Mesendoderm (in vitro differentiated cells): ENCODE results near the gene MYH2.
A peak's percentile ranks its signal among the peaks of the same experiment; 100 is the strongest.

Source experiments
- DNase-seq: peaks from one replicate; pipeline ENCODE4 v3.0.0; 2013
- H2AK5ac ChIP-seq: 2 replicates; pipeline ENCODE4 v1.6.1; 2013; ENCODE audit warnings: low read length, inconsistent platforms
- H2BK120ac ChIP-seq: 2 replicates; pipeline ENCODE4 v1.6.1; 2013; ENCODE audit warnings: low read depth, mild to moderate bottlenecking, low read length, moderate library complexity, mixed read lengths
- H2BK15ac ChIP-seq: replicated peaks from 2 replicates; pipeline ENCODE4 v1.6.1; 2013; ENCODE audit warnings: low read depth, mild to moderate bottlenecking, moderate library complexity
- H2BK5ac ChIP-seq: 2 replicates; pipeline ENCODE4 v1.6.1; 2013; ENCODE audit warnings: low read length, inconsistent platforms
- H3K18ac ChIP-seq: 2 replicates; pipeline ENCODE4 v1.6.1; 2013; ENCODE audit warnings: mild to moderate bottlenecking, low read length, mixed read lengths
- H3K23ac ChIP-seq: one replicate; pipeline ENCODE4 v1.6.1; 2013; ENCODE audit warnings: low read length
- H3K27ac ChIP-seq: 2 replicates; pipeline ENCODE4 v1.5.1; 2013; ENCODE audit warnings: low read depth, mild to moderate bottlenecking, inconsistent platforms, low read length, moderate library complexity
- H3K27me3 ChIP-seq: 2 replicates; pipeline ENCODE4 v1.6.1; 2013; ENCODE audit warnings: low read length, control low read depth, mild to moderate bottlenecking, inconsistent platforms; ENCODE audit not compliant: insufficient read depth, poor library complexity
- H3K36me3 ChIP-seq: 2 replicates; pipeline ENCODE4 v1.6.1; 2013; ENCODE audit warnings: low read length, inconsistent platforms; ENCODE audit not compliant: control insufficient read depth, insufficient read depth
- H3K4ac ChIP-seq: one replicate; pipeline ENCODE4 v1.6.1; 2013; ENCODE audit warnings: low read depth, mild to moderate bottlenecking, low read length, moderate library complexity
- H3K4me1 ChIP-seq: 2 replicates; pipeline ENCODE4 v1.6.1; 2013; ENCODE audit warnings: low read depth, low read length, inconsistent platforms; ENCODE audit not compliant: control insufficient read depth
- H3K4me2 ChIP-seq: 2 replicates; pipeline ENCODE4 v1.6.1; 2013; ENCODE audit warnings: low read length
- H3K4me3 ChIP-seq: 2 replicates; pipeline ENCODE4 v1.5.1; 2013; ENCODE audit warnings: mild to moderate bottlenecking, low read length
- H3K56ac ChIP-seq: one replicate; pipeline ENCODE4 v1.6.1; 2013; ENCODE audit warnings: low read length
- H3K79me1 ChIP-seq: 2 replicates; pipeline ENCODE4 v1.6.1; 2013; ENCODE audit warnings: low read length, inconsistent platforms
- H3K79me2 ChIP-seq: 2 replicates; pipeline ENCODE4 v1.6.1; 2013; ENCODE audit warnings: mild to moderate bottlenecking, low read length; ENCODE audit not compliant: control insufficient read depth, insufficient read depth
- H3K9ac ChIP-seq: 2 replicates; pipeline ENCODE4 v1.6.1; 2013; ENCODE audit warnings: low read length, inconsistent platforms
- H4K5ac ChIP-seq: one replicate; pipeline ENCODE4 v1.6.1; 2013; ENCODE audit warnings: low read length
- H4K8ac ChIP-seq: one replicate; pipeline ENCODE4 v1.6.1; 2013; ENCODE audit warnings: low read depth, mild to moderate bottlenecking, control low read depth, low read length, moderate library complexity
- WGBS: extraction: QIAGEN DNeasy Blood & Tissue Kit; methylation state at CpG from one replicate; pipeline ENCODE4 v1.1.7; 2013; ENCODE audit warnings: low lambda C conversion rate, missing lambda C conversion rate; ENCODE audit not compliant: insufficient coverage; ENCODE audit errors: extremely low coverage; 5-methylcytosine and 5-hydroxymethylcytosine counted together

The MYH2 gene

GRCh38 chr17:10477701-10478100 lies 71.8 kb downstream of the MYH2 start:
- Histone ChIP-seq H3K4me3 (no peak overlapping the region), H2BK15ac (no peak overlapping the region), H3K56ac (no peak overlapping the region), H2AK5ac (no peak overlapping the region), H2BK120ac (no peak overlapping the region), H4K8ac (no peak overlapping the region), H3K18ac (no peak overlapping the region), H3K4me1 (peaks cover 2% of the 10 kb centered on the region), H4K5ac (no peak overlapping the region), H3K27me3 (no peaks in the 10 kb centered on the region), H3K27ac (no peak overlapping the region), H3K36me3 (no peaks in the 10 kb centered on the region), H3K4ac (no peak overlapping the region), H3K4me2 (no peak overlapping the region), H3K9ac (no peak overlapping the region), H2BK5ac (peak overlapping the region; percentile 45), H3K23ac (no peak overlapping the region), H3K79me1 (no peaks in the 10 kb centered on the region), H3K79me2 (no peaks in the 10 kb centered on the region)
- DNase-seq = peak; percentile 79
- no CpG with 5 or more reads among the region's 1 CpG for WGBS

- no peak overlapping the region for H2BK15ac ChIP-seq
- no peak overlapping the region for H3K4me2 ChIP-seq
- H3K4me3 ChIP-seq = no peak overlapping the region
- DNase-seq = no peak
- H4K8ac ChIP-seq = no peak overlapping the region
- H3K79me2 ChIP-seq = no peaks in the 10 kb centered on the region
- H3K79me1 ChIP-seq = no peaks in the 10 kb centered on the region
- H2BK5ac ChIP-seq = no peak overlapping the region
- H3K4me1 ChIP-seq = peaks cover 2% of the 10 kb centered on the region
- H2BK120ac ChIP-seq = no peak overlapping the region
- no peak overlapping the region for H3K23ac ChIP-seq
- H3K9ac ChIP-seq = no peak overlapping the region
- H3K18ac ChIP-seq = no peak overlapping the region
- no peaks in the 10 kb centered on the region for H3K27me3 ChIP-seq
- H4K5ac ChIP-seq = no peak overlapping the region
- WGBS = 100% methylated on average over 1 of the region's 4 CpGs
- H3K4ac ChIP-seq = no peak overlapping the region
- no peak overlapping the region for H2AK5ac ChIP-seq
- no peaks in the 10 kb centered on the region for H3K36me3 ChIP-seq
- H3K56ac ChIP-seq = no peak overlapping the region
- no peak overlapping the region for H3K27ac ChIP-seq
Observed at GRCh38 chr17:10474536-10474935, 74.9 kb downstream of the MYH2 start.

GRCh38 chr17:10471858-10472257 lies 77.6 kb downstream of the MYH2 start:
- Histone ChIP-seq H3K4me2 (no peak overlapping the region), H3K27me3 (no peaks in the 10 kb centered on the region), H3K79me2 (no peaks in the 10 kb centered on the region), H2BK120ac (no peak overlapping the region), H3K4me3 (no peak overlapping the region), H3K18ac (no peak overlapping the region), H3K36me3 (no peaks in the 10 kb centered on the region), H3K23ac (no peak overlapping the region), H4K8ac (no peak overlapping the region), H2BK15ac (no peak overlapping the region), H3K9ac (no peak overlapping the region), H2BK5ac (no peak overlapping the region), H3K4me1 (no peaks in the 10 kb centered on the region), H3K27ac (no peak overlapping the region), H3K56ac (no peak overlapping the region), H3K79me1 (no peaks in the 10 kb centered on the region), H2AK5ac (no peak overlapping the region), H3K4ac (no peak overlapping the region), H4K5ac (no peak overlapping the region)
- DNase-seq = no peak
- no CpG with 5 or more reads among the region's 1 CpG for WGBS
